H1 (cell line): Measurements from ENCODE around the gene CACNG4. TPM values are rescaled to one million over a fixed set of nuclear protein-coding genes. Genes with fewer than 3 reads are reported as not detected.

Source experiments
- CTCF ChIA-PET: fragments of 300-600 bp; sonication (Branson Sonifier 250); formaldehyde crosslinking; loops from one replicate; lab custom pipeline; 2021; ENCODE audit not compliant: partially characterized antibody; lab: Charles Lee
- POLR2A ChIA-PET: fragments of 300-600 bp; sonication (Branson Sonifier 250); formaldehyde crosslinking; loops from one replicate; lab custom pipeline; 2021; ENCODE audit warnings: inconsistent platforms; ENCODE audit not compliant: partially characterized antibody; lab: Charles Lee
- DNase-seq, 2 experiments: peaks; one replicate each; pipeline versions ENCODE4 v3.0.0 to v3.0.0-alpha.2; 2010 to 2022; ENCODE audit warnings: low spot score in 2 of 2, low read depth in 1 of 2, mixed read lengths in 1 of 2
- FAIRE-seq: peaks from 2 replicates; lab custom pipeline; 2011; peaks lifted over from hg19 to GRCh38; lab: Jason Lieb, UNC
- H2AFZ ChIP-seq: 2 replicates; pipeline ENCODE4 v1.8.1; 2012; ENCODE audit warnings: low read length, inconsistent platforms
- H2AK5ac ChIP-seq: 2 replicates; pipeline ENCODE4 v1.6.1; 2013; ENCODE audit warnings: low read depth, low read length
- H2BK120ac ChIP-seq: replicated peaks from 2 replicates; pipeline ENCODE3; 2013; ENCODE audit warnings: low read depth, low read length, inconsistent platforms
- H2BK12ac ChIP-seq: 2 replicates; pipeline ENCODE4 v1.6.1; 2013; ENCODE audit warnings: low read depth, low read length
- H2BK15ac ChIP-seq: 2 replicates; pipeline ENCODE4 v1.6.1; 2013; ENCODE audit warnings: low read length
- H2BK20ac ChIP-seq: 2 replicates; pipeline ENCODE4 v1.6.1; 2013; ENCODE audit warnings: low read length
- H2BK5ac ChIP-seq: 2 replicates; pipeline ENCODE4 v1.6.1; 2013; ENCODE audit warnings: low read depth, low read length
- H3K14ac ChIP-seq: 2 replicates; pipeline ENCODE4 v1.6.1; 2013; ENCODE audit warnings: inconsistent platforms; ENCODE audit not compliant: insufficient read length
- H3K18ac ChIP-seq: 2 replicates; pipeline ENCODE4 v1.6.1; 2013; ENCODE audit warnings: low read length; ENCODE audit errors: extremely low read depth
- H3K23ac ChIP-seq: 2 replicates; pipeline ENCODE4 v1.6.1; 2013; ENCODE audit warnings: inconsistent platforms; ENCODE audit not compliant: insufficient read length
- H3K23me2 ChIP-seq: 2 replicates; pipeline ENCODE4 v1.6.1; 2013; ENCODE audit warnings: low read depth, low read length
- H3K27ac ChIP-seq: 2 replicates; pipeline ENCODE4 v1.6.1; 2011; ENCODE audit warnings: low read depth, low read length, inconsistent platforms
- H3K27me3 ChIP-seq, 4 experiments: replicated peaks in 1 of 4; 1 replicate in 1 of 4; 2 replicates in 3 of 4; pipeline versions ENCODE4 v1.6.1 to v1.8.1; 2011 to 2013; ENCODE audit warnings: low read length in 3 of 4, mild to moderate bottlenecking in 3 of 4, inconsistent platforms in 2 of 4, mixed read lengths in 2 of 4, moderate library complexity in 1 of 4; ENCODE audit not compliant: control insufficient read depth in 3 of 4, insufficient read depth in 3 of 4; ENCODE audit errors: extremely low read depth in 1 of 4
- H3K36me3 ChIP-seq, 4 experiments: 2 replicates each; pipeline versions ENCODE4 v1.6.1 to v1.8.1; 2011 to 2013; ENCODE audit warnings: mild to moderate bottlenecking in 4 of 4, low read length in 3 of 4, moderate library complexity in 2 of 4, control low read depth in 1 of 4, inconsistent platforms in 1 of 4; ENCODE audit not compliant: insufficient read depth in 4 of 4, control insufficient read depth in 2 of 4
- H3K4ac ChIP-seq: replicated peaks from 2 replicates; pipeline ENCODE3; 2013; ENCODE audit warnings: low read length, low read depth, mixed read lengths, inconsistent platforms; ENCODE audit not compliant: insufficient read length
- H3K4me1 ChIP-seq, 4 experiments: replicated peaks in 1 of 4; 1 replicate in 1 of 4; 2 replicates in 3 of 4; pipeline versions ENCODE4 v1.6.1 to v1.8.1; 2011 to 2013; ENCODE audit warnings: low read length in 3 of 4, inconsistent platforms in 2 of 4, mixed read lengths in 1 of 4; ENCODE audit not compliant: insufficient read depth in 4 of 4, control insufficient read depth in 3 of 4
- H3K4me2 ChIP-seq, 2 experiments: 2 replicates each; pipeline versions ENCODE4 v1.6.1 to v1.8.1; 2011 to 2013; ENCODE audit warnings: low read depth in 2 of 2, low read length in 2 of 2, control low read depth in 1 of 2, inconsistent platforms in 1 of 2, mild to moderate bottlenecking in 1 of 2; ENCODE audit not compliant: insufficient read depth in 1 of 2
- H3K4me3 ChIP-seq, 4 experiments: fragments of 200-600, 300-600 bp in 1 of 4; sonication (generic), shearing (Covaris generic), sonication (Bioruptor Twin) in 1 of 4; 2 replicates each; pipeline versions ENCODE4 v1.5.1 to v1.8.1; 2011 to 2016; ENCODE audit warnings: low read length in 4 of 4, low read depth in 3 of 4, control low read depth in 2 of 4, inconsistent platforms in 2 of 4, mild to moderate bottlenecking in 2 of 4, mixed read lengths in 1 of 4, moderate library complexity in 1 of 4; ENCODE audit not compliant: insufficient read depth in 2 of 4; ENCODE audit errors: extremely low read depth in 1 of 4
- H3K56ac ChIP-seq: replicated peaks from 2 replicates; pipeline ENCODE3; 2013; ENCODE audit warnings: low read depth, mild to moderate bottlenecking, mixed read lengths, low read length, inconsistent platforms; ENCODE audit not compliant: insufficient read length
- H3K79me1 ChIP-seq: 2 replicates; pipeline ENCODE4 v1.6.1; 2013; ENCODE audit warnings: low read depth, low read length, control low read depth
- H3K79me2 ChIP-seq, 2 experiments: 2 replicates each; pipeline versions ENCODE4 v1.6.1 to v1.8.1; 2012 to 2013; ENCODE audit warnings: low read length in 2 of 2, mild to moderate bottlenecking in 2 of 2, inconsistent platforms in 1 of 2; ENCODE audit not compliant: insufficient read depth in 2 of 2, control insufficient read depth in 1 of 2
- H3K9ac ChIP-seq, 4 experiments: replicated peaks in 1 of 4; 1 replicate in 1 of 4; 2 replicates in 3 of 4; pipeline versions ENCODE4 v1.6.1 to v1.8.1; 2011 to 2013; ENCODE audit warnings: low read depth in 3 of 4, low read length in 3 of 4, control low read depth in 2 of 4, mild to moderate bottlenecking in 2 of 4, moderate library complexity in 2 of 4, inconsistent platforms in 1 of 4; ENCODE audit errors: extremely low read depth in 1 of 4
- H3K9me3 ChIP-seq, 2 experiments: 2 replicates each; pipeline versions ENCODE4 v1.6.1 to v1.8.1; 2012 to 2013; ENCODE audit warnings: mild to moderate bottlenecking in 2 of 2, moderate library complexity in 2 of 2, control low read depth in 1 of 2, inconsistent platforms in 1 of 2, low read depth in 1 of 2, low read length in 1 of 2, mixed read lengths in 1 of 2; ENCODE audit not compliant: insufficient read depth in 2 of 2
- H4K20me1 ChIP-seq, 2 experiments: replicated peaks in 1 of 2; 2 replicates each; pipeline versions ENCODE3 to v1.8.1; 2011 to 2013; ENCODE audit warnings: inconsistent platforms in 2 of 2, low read length in 2 of 2, mild to moderate bottlenecking in 1 of 2; ENCODE audit not compliant: insufficient read depth in 2 of 2, control insufficient read depth in 1 of 2
- H4K5ac ChIP-seq: 2 replicates; pipeline ENCODE4 v1.6.1; 2013; ENCODE audit warnings: low read length, low read depth, mixed read lengths, inconsistent platforms; ENCODE audit not compliant: insufficient read length
- H4K8ac ChIP-seq: 2 replicates; pipeline ENCODE4 v1.8.0; 2013; ENCODE audit warnings: mild to moderate bottlenecking, moderate library complexity, low read length, inconsistent platforms; ENCODE audit not compliant: insufficient read depth; ENCODE audit errors: extremely low read depth
- H4K91ac ChIP-seq: replicated peaks from 2 replicates; pipeline ENCODE3; 2013; ENCODE audit warnings: low read length, mixed read lengths, inconsistent platforms; ENCODE audit not compliant: insufficient read length
- EP300 ChIP-seq, 2 experiments: IDR thresholded peaks; 1 replicate in 1 of 2; 2 replicates in 1 of 2; pipeline ENCODE4 v1.6.1; 2011 to 2012; ENCODE audit warnings: low read depth in 2 of 2, low read length in 2 of 2, mild to moderate bottlenecking in 2 of 2, borderline replicate concordance in 1 of 2, inconsistent platforms in 1 of 2, moderate library complexity in 1 of 2
- MAFK ChIP-seq: IDR thresholded peaks from 2 replicates; pipeline ENCODE4 v1.6.1; 2012; ENCODE audit warnings: low read depth, mild to moderate bottlenecking, improper control_type of control experiment, low read length
- POU5F1 ChIP-seq: IDR thresholded peaks from 2 replicates; pipeline ENCODE4 v1.6.1; 2011; ENCODE audit warnings: low read depth, mild to moderate bottlenecking, low read length, moderate library complexity
- TAF1 ChIP-seq: IDR thresholded peaks from 2 replicates; pipeline ENCODE4 v1.6.1; 2011; ENCODE audit warnings: mild to moderate bottlenecking, low read depth, low read length
- TCF12 ChIP-seq: IDR thresholded peaks from 2 replicates; pipeline ENCODE4 v1.6.1; 2011; ENCODE audit warnings: low read depth, mild to moderate bottlenecking, low read length
- TEAD4 ChIP-seq: IDR thresholded peaks from 2 replicates; pipeline ENCODE4 v1.6.1; 2012; ENCODE audit warnings: low read depth, low read length, inconsistent platforms, mixed read lengths
- WGBS, 2 experiments: shearing (Covaris generic) in 1 of 2; methylation state at CpG; one replicate each; pipeline versions ENCODE4 v1.1.6 to v1.1.7; 2013 to 2015; ENCODE audit warnings: low lambda C conversion rate in 2 of 2, mixed read lengths in 2 of 2, inconsistent platforms in 1 of 2, low coverage in 1 of 2, missing lambda C conversion rate in 1 of 2; ENCODE audit not compliant: insufficient replicate concordance in 2 of 2, insufficient coverage in 1 of 2, insufficient read length in 1 of 2; ENCODE audit errors: extremely low coverage in 1 of 2, missing lambda C conversion rate in 1 of 2; 5-methylcytosine and 5-hydroxymethylcytosine counted together
- polyA plus RNA-seq, 7 experiments: library from polyadenylated mRNA; depleted of rRNA in 3 of 7; stranded (reverse) in 5 of 7; unstranded in 2 of 7; fragments of >200 nt in 5 of 7; fragments of 200-250 nt in 2 of 7; gene quantifications; 1 replicate in 5 of 7; 2 replicates in 1 of 7; 4 replicates in 1 of 7; pipeline versions ENCODE4 v1.2.1 to v1.2.3, GENCODE V29; 2011 to 2013; ENCODE audit warnings: missing spikeins in 2 of 7, mixed read lengths in 2 of 7
- total RNA-seq: library from RNA; stranded (reverse); fragmentation: NEBNext Ultra II Directional; extraction: Animal tissue kit (Norgen Biotek cat#: 25700); gene quantifications from 2 replicates; pipeline ENCODE4 v1.2.1, GENCODE V29; 2021

Gene CACNG4
- total and polyA plus RNA-seq, 2 of the 8 experiments (the other 6 are each of a cell fraction or from before 2014, with no cell fraction given): 3.6 to 5.6 TPM

- DNase-seq: no peak
- Histone ChIP-seq H4K5ac (no peak overlapping the region), H3K4me3 (no peak overlapping the region), H3K23ac (no peak overlapping the region), H2BK20ac (no peak overlapping the region), H3K18ac (no peak overlapping the region), H3K36me3 (no peaks in the 10 kb centered on the region), H2BK15ac (no peak overlapping the region), H2BK120ac (no peak overlapping the region), H3K14ac (no peak overlapping the region), H3K56ac (no peak overlapping the region), H2BK12ac (no peak overlapping the region), H3K9me3 (no peaks in the 10 kb centered on the region), H3K79me1 (no peaks in the 10 kb centered on the region), H4K20me1 (no peaks in the 10 kb centered on the region), H4K91ac (no peak overlapping the region), H3K4ac (no peak overlapping the region), H2AK5ac (no peak overlapping the region), H3K9ac (no peak overlapping the region), H3K4me1 (no peaks in the 10 kb centered on the region), H3K23me2 (no peaks in the 10 kb centered on the region), H4K8ac (no peak overlapping the region), H3K4me2 (no peak overlapping the region), H3K79me2 (no peaks in the 10 kb centered on the region), H3K27me3 (no peaks in the 10 kb centered on the region), H3K27ac (no peak overlapping the region), H2AFZ (no peak overlapping the region), H2BK5ac (no peak overlapping the region)
- 95% methylated on average over 9 of the region's 9 CpGs; no CpG with 5 or more reads in 1 of the 2 experiments for WGBS, 2 experiments
- no peak for FAIRE-seq
- POLR2A ChIA-PET: interaction anchor here (1.3 kb wide), 1 partner anchor 10 kb away, joined by 3 read pairs; the partner anchor contains the start of gene CACNG1
- TF ChIP-seq TAF1: no peak
- TF ChIP-seq TCF12: no peak
- no peak for TF ChIP-seq EP300 (IDR thresholded peaks at IDR 0.05; ENCODE audit: borderline replicate concordance in 1 of 2, low read depth in 2 of 2, low read length in 2 of 2)
- TF ChIP-seq MAFK: no peak
- no peak for TF ChIP-seq TEAD4
- TF ChIP-seq POU5F1: no peak
- CTCF ChIA-PET: interaction anchor here (0.7 to 1.4 kb wide), 2 partner anchors 17 to 49 kb away, joined by 3 to 4 read pairs; no protein-coding TSS in a partner anchor
These were observed 69.1 kb downstream of the CACNG4 start for GRCh38 chr17:67033613-67034012.
